Thymus (tissue), 11 donors: Measurements from ENCODE around the gene TMEM179B. TPM values are rescaled to one million over a fixed set of nuclear protein-coding genes. Genes with fewer than 3 reads are reported as not detected.
"Not testable (repeated sequence)": the region's sequence is repeated elsewhere in the genome, so short reads cannot be mapped to it uniquely, and the experiment has no call there.

ENCODE experiments used
- DNase-seq, 9 donors: peaks; one replicate each; pipeline ENCODE4 v3.0.0-alpha.2; 2013; ENCODE audit warnings: low spot score in 9 of 9, low read depth in 6 of 9, missing footprints in 1 of 9
- H3K27ac ChIP-seq, 2 donors: one replicate each; pipeline ENCODE4 v1.5.1; 2013; ENCODE audit warnings: control low read depth in 1 of 2, low read depth in 1 of 2, low read length in 1 of 2, mild to moderate bottlenecking in 1 of 2, moderate library complexity in 1 of 2
- H3K27me3 ChIP-seq, 2 donors: one replicate each; pipeline ENCODE4 v1.5.1; 2013; ENCODE audit warnings: low read length in 1 of 2; ENCODE audit not compliant: control insufficient read depth in 2 of 2, insufficient read depth in 1 of 2
- H3K36me3 ChIP-seq, 2 donors: one replicate each; pipeline ENCODE4 v1.5.1; 2013; ENCODE audit warnings: low read length in 1 of 2, mild to moderate bottlenecking in 1 of 2, moderate library complexity in 1 of 2; ENCODE audit not compliant: control insufficient read depth in 2 of 2, insufficient read depth in 2 of 2
- H3K4me1 ChIP-seq, 2 donors: one replicate each; pipeline ENCODE4 v1.5.1; 2013; ENCODE audit warnings: low read length in 2 of 2; ENCODE audit not compliant: control insufficient read depth in 2 of 2, insufficient read depth in 2 of 2
- H3K4me3 ChIP-seq, 2 donors: one replicate each; pipeline ENCODE4 v1.5.1; 2013; ENCODE audit warnings: low read length in 2 of 2, control low read depth in 1 of 2, mild to moderate bottlenecking in 1 of 2
- H3K9me3 ChIP-seq, 2 donors: one replicate each; pipeline ENCODE4 v1.5.1; 2013; ENCODE audit warnings: low read length in 1 of 2, mild to moderate bottlenecking in 1 of 2; ENCODE audit not compliant: control insufficient read depth in 2 of 2, insufficient read depth in 1 of 2
- WGBS: extraction: QIAGEN DNeasy Blood & Tissue Kit; methylation state at CpG from one replicate; pipeline ENCODE4 v1.1.7; 2013; 5-methylcytosine and 5-hydroxymethylcytosine counted together
- polyA plus RNA-seq: library from polyadenylated mRNA; stranded (reverse); fragments of 200-250 nt; gene quantifications from one replicate; pipeline ENCODE4 v1.2.3, GENCODE V29; 2013
- total RNA-seq: library from RNA; stranded (reverse); fragments of 120-200 nt; gene quantifications from one replicate; pipeline ENCODE4 v1.2.4, GENCODE V29; 2013
- donor health status: healthy.

The TMEM179B gene
- total and polyA plus RNA-seq, 2 donors: 36.5 to 58.2 TPM

DNA sequence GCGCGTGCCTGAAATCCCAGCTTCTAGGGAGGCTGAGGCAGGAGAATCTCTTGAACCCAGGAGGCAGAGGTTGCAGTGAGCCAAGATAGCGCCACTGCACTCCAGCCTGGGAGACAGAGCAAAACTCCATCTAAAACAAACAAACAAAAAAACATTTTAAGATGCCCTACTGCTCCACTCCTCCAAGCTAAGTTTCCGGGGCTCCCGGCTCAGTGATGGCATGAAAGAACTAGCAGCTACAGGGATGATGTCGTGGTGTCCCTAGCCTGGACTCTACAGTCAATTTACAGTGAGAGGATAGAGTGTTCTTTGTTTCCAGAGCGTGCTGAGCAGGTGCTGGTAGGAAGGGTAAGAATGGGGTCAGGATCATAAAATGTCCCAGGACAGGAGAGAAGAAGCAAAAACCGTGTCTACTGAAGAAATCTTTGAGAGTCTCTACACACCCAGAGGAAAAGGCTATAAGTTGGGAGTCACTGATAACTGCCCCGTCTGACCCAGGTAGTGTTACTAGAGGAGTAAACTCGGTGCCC, 32.1 kb upstream of the TMEM179B start:
- WGBS: 95% methylated on average over 10 of the region's 10 CpGs

DNA sequence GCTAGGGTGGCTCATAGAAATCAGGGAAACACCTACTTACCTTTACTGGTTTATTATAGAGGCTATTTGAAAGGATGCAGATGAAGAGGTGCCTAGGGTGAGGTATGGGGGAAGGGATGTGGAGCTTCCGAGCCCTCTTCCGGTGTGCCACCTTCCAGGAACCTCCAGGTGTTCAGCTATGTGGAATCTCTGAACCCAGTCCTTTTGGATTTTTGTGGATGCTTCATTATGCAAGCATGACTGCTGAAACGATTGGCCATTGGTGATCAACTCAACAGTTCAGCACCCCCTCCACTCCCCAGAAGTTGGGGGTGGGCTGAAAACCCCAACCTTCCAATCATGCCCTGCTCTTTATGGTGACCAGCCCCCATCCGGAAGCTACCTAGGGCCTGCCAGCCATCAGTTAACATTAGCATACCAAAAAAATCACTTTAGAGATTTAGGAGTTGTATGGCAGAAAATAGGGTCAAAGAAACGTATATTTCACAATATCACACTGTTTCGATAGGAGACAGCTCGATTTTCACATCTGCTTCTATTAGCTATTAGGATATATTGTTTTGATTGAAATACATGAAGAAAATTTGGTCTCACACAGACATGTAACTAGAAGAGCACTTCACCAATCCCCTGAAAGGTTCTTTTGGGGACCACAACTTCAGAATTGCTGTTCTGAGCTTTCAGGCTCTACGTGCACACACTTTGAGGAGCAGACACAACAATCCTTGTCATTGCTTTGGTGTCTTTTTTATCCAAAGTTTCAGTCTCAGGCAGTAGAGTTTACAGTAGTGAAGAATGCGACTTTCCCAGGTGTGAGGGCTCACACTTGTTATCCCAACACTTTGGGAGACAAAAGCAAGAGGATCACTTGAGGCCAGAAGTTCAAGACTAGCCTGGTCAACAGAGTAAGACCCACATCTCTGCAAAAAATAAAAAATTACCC, 29.1 kb upstream of the TMEM179B start:
- no peaks in the 10 kb centered on the region for H3K9me3 ChIP-seq
- DNase-seq: no peak
- H3K27ac ChIP-seq: no peak overlapping the region
- H3K4me1 ChIP-seq: peaks cover 19 to 26% of the 10 kb centered on the region in 2 donors
- H3K36me3 ChIP-seq: peaks cover 5 to 9% of the 10 kb centered on the region in 2 donors
- no peaks in the 10 kb centered on the region for H3K27me3 ChIP-seq
- 91% methylated on average over 9 of the region's 9 CpGs for WGBS
- H3K4me3 ChIP-seq: no peak overlapping the region

More for the DNA sequence above, 32.1 kb upstream of the TMEM179B start:
- Histone ChIP-seq H3K4me3 (no peak overlapping the region), H3K9me3 (no peaks in the 10 kb centered on the region), H3K36me3 (peaks cover 14 to 16% of the 10 kb centered on the region in 2 donors), H3K27me3 (no peaks in the 10 kb centered on the region), H3K27ac (no peak overlapping the region), H3K4me1 (peaks cover 12 to 17% of the 10 kb centered on the region in 2 donors)
- DNase-seq: no peak

DNA sequence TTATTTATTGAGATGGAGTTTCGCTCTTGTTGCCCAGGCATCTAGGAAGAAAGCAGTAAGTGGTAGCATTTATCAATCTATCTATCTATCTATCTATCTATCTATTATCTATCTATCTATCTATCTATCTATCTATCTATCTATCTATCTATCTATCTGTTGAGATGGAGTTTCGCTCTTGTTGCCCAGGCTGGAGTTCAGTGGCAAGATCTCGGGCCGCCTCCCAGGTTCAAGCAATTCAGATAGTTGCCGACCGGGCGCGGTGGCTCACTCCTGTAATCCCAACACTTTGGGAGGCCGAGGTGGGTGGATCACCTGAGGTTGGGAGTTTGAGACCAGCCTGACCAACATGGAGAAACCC, 26.4 kb upstream of the TMEM179B start:
- Histone ChIP-seq H3K4me3 (peak overlapping the region; percentile 90 to 93), H3K36me3 (peaks cover 13 to 18% of the 10 kb centered on the region in 2 donors), H3K27ac (peak overlapping the region in 1 of 2 donors; percentile 42), H3K4me1 (peaks cover 11 to 15% of the 10 kb centered on the region in 2 donors)
- H3K27me3 ChIP-seq, DNase-seq, H3K9me3 ChIP-seq: not testable (repeated sequence)
- 41% methylated on average over 9 of the region's 9 CpGs for WGBS

DNA sequence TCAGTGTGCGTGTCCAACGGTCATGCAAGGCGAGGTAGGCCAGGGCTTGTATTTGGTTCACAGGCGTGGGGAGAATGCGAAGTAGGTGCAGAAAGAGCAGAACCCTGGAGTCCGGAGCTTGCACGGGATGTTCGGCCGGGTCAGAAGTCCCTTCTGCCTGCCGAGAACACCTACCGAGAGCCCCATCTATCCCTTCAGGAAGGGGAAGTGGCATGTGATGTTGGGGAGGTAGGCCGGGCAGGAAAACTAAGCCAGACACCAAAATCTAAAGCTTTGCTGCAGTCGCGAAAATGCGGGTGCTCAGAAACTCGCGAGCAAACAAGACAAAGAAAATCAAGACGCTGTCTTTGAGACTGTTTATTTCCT, 16.4 kb upstream of the TMEM179B start:
- no peak for DNase-seq
- Histone ChIP-seq H3K4me3 (peak overlapping the region; percentile 84 to 85), H3K36me3 (peaks cover 19 to 32% of the 10 kb centered on the region in 2 donors), H3K27me3 (no peaks in the 10 kb centered on the region), H3K9me3 (no peaks in the 10 kb centered on the region), H3K4me1 (peaks cover 5 to 22% of the 10 kb centered on the region in 2 donors), H3K27ac (peak overlapping the region; percentile 84 to 91)
- 3% methylated on average over 18 of the region's 18 CpGs for whole genome bisulfite sequencing

DNA sequence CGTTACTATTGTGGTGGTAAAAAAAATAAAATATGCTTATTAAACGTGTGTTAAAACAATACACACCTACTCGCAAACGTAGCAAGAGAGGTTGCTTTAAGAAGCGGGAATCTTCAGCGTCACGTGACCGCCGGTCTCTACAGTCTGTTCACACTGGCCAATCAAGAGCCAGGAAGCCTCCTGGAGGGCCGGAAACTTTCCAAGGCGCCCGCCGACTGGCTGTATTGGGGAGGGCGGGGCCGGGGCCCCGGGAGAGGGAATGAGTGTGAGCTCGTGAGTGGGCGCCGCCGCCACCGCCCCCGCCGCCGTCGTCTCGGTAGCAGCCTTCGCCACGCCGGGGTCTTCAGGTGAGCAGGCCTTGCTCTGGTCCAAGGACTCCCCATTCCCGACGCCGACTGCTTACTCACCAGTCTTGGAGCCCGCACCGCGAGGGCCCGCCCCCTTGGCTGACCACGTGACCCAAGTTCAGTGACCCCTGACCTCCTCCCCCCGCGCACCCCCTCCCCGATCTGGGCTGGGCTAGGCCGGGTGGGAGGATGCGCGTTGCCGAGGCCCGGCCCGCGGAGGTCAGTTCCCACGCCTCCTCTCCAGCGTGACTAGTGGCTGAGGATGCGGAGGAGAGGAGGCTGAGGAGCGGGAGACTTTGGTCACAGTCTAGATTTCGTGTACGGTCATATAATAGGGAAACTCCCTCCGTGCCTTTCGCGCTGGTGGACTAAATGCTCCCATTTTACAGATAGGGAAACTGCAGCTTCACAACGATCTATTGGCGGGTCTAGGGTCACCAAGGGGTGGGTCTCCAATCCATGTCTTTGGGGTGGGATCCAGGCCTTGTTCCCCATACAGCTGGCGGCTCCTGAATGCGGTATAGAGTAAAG, 15.8 kb upstream of the TMEM179B start, which contains the start of gene TAF6L:
Gene TAF6L, plus strand, starts transcription at position 253 of the 878 bp plus-strand sequence. CDS start 4,388 bp downstream, outside the sequence.
- Histone ChIP-seq H3K27ac (peak within 1 kb of the TSS; percentile 84 to 91), H3K4me1 (peaks cover 5 to 22% of the 10 kb centered on the region in 2 donors), H3K4me3 (peak within 1 kb of the TSS; percentile 84 to 85), H3K36me3 (peaks cover 19 to 32% of the 10 kb centered on the region in 2 donors), H3K9me3 (no peaks in the 10 kb centered on the region), H3K27me3 (no peaks in the 10 kb centered on the region)
- peak; percentile 79 to 95 (median 88) for DNase-seq
- WGBS: 4% methylated on average over 60 of the region's 60 CpGs

DNA sequence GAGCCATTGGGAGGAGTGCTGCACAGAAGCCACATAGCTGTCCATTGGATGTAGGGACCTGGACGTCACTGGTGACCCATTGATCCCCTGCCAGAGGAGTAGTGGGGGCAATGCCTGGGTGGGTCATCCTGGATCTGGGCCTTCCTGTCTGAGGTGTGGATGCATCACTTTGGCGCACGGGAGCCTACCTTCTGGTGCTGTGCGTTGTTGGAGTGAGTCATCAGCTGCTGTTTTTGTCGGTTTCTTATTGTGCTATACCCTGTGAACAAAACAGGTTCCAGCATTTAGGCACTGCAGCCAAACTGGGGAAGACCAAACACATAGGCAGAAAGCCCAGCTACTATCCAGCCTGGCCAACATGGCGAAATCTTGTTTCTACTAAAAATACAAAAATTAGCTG, 12.8 kb upstream of the TMEM179B start:
- no peaks in the 10 kb centered on the region for H3K27me3 ChIP-seq
- H3K4me3 ChIP-seq: no peak overlapping the region
- H3K9me3 ChIP-seq: no peaks in the 10 kb centered on the region
- peaks cover 5 to 22% of the 10 kb centered on the region in 2 donors for H3K4me1 ChIP-seq
- DNase-seq: no peak
- H3K36me3 ChIP-seq: peaks cover 34 to 38% of the 10 kb centered on the region in 2 donors
- 97% methylated on average over 6 of the region's 6 CpGs for WGBS
- H3K27ac ChIP-seq: no peak overlapping the region

DNA sequence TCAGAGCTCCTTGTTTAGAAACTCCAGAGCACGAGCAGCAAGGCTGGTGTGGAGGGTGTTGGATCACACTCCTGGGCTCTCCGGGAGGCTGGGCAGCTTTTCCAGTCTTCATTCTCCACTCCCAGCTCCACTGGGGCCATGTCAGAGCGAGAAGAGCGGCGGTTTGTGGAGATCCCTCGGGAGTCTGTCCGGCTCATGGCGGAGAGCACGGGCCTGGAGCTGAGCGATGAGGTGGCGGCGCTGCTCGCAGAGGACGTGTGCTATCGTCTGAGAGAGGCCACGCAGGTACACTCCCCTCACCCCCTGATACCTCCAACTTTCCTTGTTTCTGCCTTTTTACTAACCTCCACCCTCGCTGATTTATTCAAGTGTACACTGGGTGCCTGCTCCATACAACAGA, 11.6 kb upstream of the TMEM179B start:
- H3K36me3 ChIP-seq: peaks cover 38 to 42% of the 10 kb centered on the region in 2 donors

DNA sequence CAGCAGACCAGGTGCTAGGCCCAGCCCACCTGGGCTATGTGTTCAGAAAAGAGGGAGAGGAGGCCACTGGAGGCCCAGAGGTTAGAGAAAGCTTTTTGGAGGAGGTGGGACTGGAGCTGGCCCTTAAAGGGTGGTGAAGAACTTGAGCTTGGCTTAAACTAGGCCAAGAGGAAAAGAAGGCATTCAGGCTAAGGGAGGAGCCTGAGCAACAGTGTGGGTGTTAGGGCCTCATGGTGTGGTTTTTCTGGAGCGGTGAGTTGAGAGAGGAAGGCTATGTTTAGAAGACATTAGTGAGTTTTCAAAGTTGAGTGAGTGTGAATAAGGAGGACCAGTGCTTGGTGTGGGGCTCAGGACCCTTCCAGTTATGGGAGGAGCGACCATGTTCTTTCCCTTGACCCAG, 9.8 kb upstream of the TMEM179B start:
- Histone ChIP-seq H3K27ac (no peak overlapping the region), H3K9me3 (no peaks in the 10 kb centered on the region), H3K4me1 (peaks cover 0 to under 1% of the 10 kb centered on the region in 2 donors), H3K36me3 (peaks cover 45 to 49% of the 10 kb centered on the region in 2 donors), H3K4me3 (no peak overlapping the region), H3K27me3 (no peaks in the 10 kb centered on the region)
- no peak for DNase-seq
- WGBS: 97% methylated on average over 2 of the region's 2 CpGs

More for the DNA sequence above, 11.6 kb upstream of the TMEM179B start:
- Histone ChIP-seq H3K9me3 (no peaks in the 10 kb centered on the region), H3K27ac (no peak overlapping the region), H3K27me3 (no peaks in the 10 kb centered on the region), H3K4me1 (peaks cover 5 to 11% of the 10 kb centered on the region in 2 donors), H3K4me3 (no peak overlapping the region)
- WGBS: 98% methylated on average over 17 of the region's 17 CpGs
- no peak for DNase-seq
